Thyroid gland (tissue), 4 donors: ENCODE data around the gene DOCK1. TPM values are rescaled to one million over a fixed set of nuclear protein-coding genes. Genes with fewer than 3 reads are reported as not detected.

Source experiments
- DNase-seq, 2 donors: peaks; one replicate each; pipeline ENCODE4 v3.0.0-alpha.2; 2019
- H3K27ac ChIP-seq, 3 donors: fragments of 200-600 bp; sonication (generic); 1 replicate in 2 of 3; 2 replicates in 1 of 3; pipeline ENCODE4 v1.5.1; 2016 to 2019; ENCODE audit warnings: mild to moderate bottlenecking in 1 of 3, moderate library complexity in 1 of 3
- H3K27me3 ChIP-seq: fragments of 200-600 bp; sonication (generic); one replicate; pipeline ENCODE4 v1.5.1; 2019
- H3K36me3 ChIP-seq, 2 donors: fragments of 200-600 bp; sonication (generic); one replicate each; pipeline ENCODE4 v1.5.1; 2016 to 2019
- H3K4me1 ChIP-seq, 2 donors: fragments of 200-600 bp; sonication (generic); one replicate each; pipeline ENCODE4 v1.5.1; 2017 to 2019
- H3K4me3 ChIP-seq, 3 donors: fragments of 200-600 bp; sonication (generic); replicated peaks in 1 of 3; 1 replicate in 2 of 3; 2 replicates in 1 of 3; pipeline ENCODE4 v1.5.1; 2016; ENCODE audit warnings: mild to moderate bottlenecking in 1 of 3
- H3K9me3 ChIP-seq: fragments of 200-600 bp; sonication (generic); one replicate; pipeline ENCODE4 v1.5.1; 2017
- CTCF ChIP-seq, 6 experiments: fragments of 200-600 bp in 3 of 6; fragments of 450-650 bp in 3 of 6; sonication (generic) in 3 of 6; IDR thresholded peaks; one replicate each; pipeline ENCODE4 v1.5.1; 2016 to 2019; ENCODE audit warnings: antibody characterized with exemption in 6 of 6, mild to moderate bottlenecking in 2 of 6, inconsistent platforms in 1 of 6, moderate library complexity in 1 of 6
- POLR2A ChIP-seq, 2 donors: fragments of 450-650 bp; IDR thresholded peaks; one replicate each; pipeline ENCODE4 v1.6.1; 2017; ENCODE audit warnings: antibody characterized with exemption in 2 of 2, mild to moderate bottlenecking in 2 of 2, moderate library complexity in 1 of 2
- WGBS, 2 donors: methylation state at CpG; one replicate each; pipeline ENCODE4 v1.1.5; 2017; 5-methylcytosine and 5-hydroxymethylcytosine counted together
- intact Hi-C: fragments of 100-400 bp; cut with DNase I; formaldehyde crosslinking; loops from one replicate; pipeline ENCODE4 v1.15.1; 2023
- total RNA-seq, 4 donors: library from RNA; depleted of rRNA; stranded (reverse); fragments of >200 nt; gene quantifications; one replicate each; pipeline ENCODE4 v1.2.3, GENCODE V29; 2016

The DOCK1 gene
- total RNA-seq, 4 donors from 2014 or later, result 89.7 to 217 (median 112) TPM

- TF ChIP-seq POLR2A (IDR thresholded peaks at IDR 0.05), result no peak
- TF ChIP-seq CTCF (IDR thresholded peaks at IDR 0.05), result peak in 1 of 6 experiments; percentile 5
- intact Hi-C loops, result no loop called here
Measured at GRCh38 chr10:127196282-127197153, 291.3 kb downstream of the DOCK1 start, which contains the start of gene INSYN2A. INSYN2A (minus strand) TSS chr10:127196591; CDS start chr10:127176395, 20,196 bp downstream.

GRCh38 chr10:127197154-127197432 lies 291.9 kb downstream of the DOCK1 start:
- Histone ChIP-seq H3K4me1 (peaks cover 7 to 18% of the 10 kb centered on the region in 2 donors), H3K27ac (no peak overlapping the region), H3K9me3 (no peaks in the 10 kb centered on the region), H3K4me3 (no peak overlapping the region), H3K27me3 (no peaks in the 10 kb centered on the region), H3K36me3 (no peaks in the 10 kb centered on the region)
- no peak for DNase-seq
- TF ChIP-seq CTCF (IDR thresholded peaks at IDR 0.05) (no peak), POLR2A (IDR thresholded peaks at IDR 0.05) (no peak)
- intact Hi-C loops, result no loop called here
- WGBS, 2 donors, result 63 to 67% methylated on average over 4 to 5 of the region's 5 CpGs

More at GRCh38 chr10:127196282-127197153, 291.3 kb downstream of the DOCK1 start, which contains the start of gene INSYN2A:
- Histone ChIP-seq H3K27ac (no peak within 1 kb of the TSS), H3K4me3 (peak within 1 kb of the TSS in 1 of 3 donors; percentile 29), H3K27me3 (no peaks in the 10 kb centered on the region), H3K4me1 (peaks cover 7 to 18% of the 10 kb centered on the region in 2 donors), H3K36me3 (no peaks in the 10 kb centered on the region), H3K9me3 (no peaks in the 10 kb centered on the region)
- WGBS, 2 donors, result 5 to 7% methylated on average over 28 to 34 of the region's 81 CpGs
- DNase-seq, result peak; percentile 36 to 38

- no peak for DNase-seq
- intact Hi-C loops, result no loop called here
- H3K36me3 ChIP-seq, result no peaks in the 10 kb centered on the region
- H3K4me3 ChIP-seq, result no peak overlapping the region
- H3K9me3 ChIP-seq, result no peaks in the 10 kb centered on the region
- H3K4me1 ChIP-seq, result peaks cover 7 to 18% of the 10 kb centered on the region in 2 donors
- 96 to 97% methylated on average over 5 of the region's 5 CpGs for WGBS, 2 donors
- TF ChIP-seq CTCF (IDR thresholded peaks at IDR 0.05) (no peak), POLR2A (IDR thresholded peaks at IDR 0.05) (no peak)
- H3K27ac ChIP-seq, result no peak overlapping the region
- H3K27me3 ChIP-seq, result no peaks in the 10 kb centered on the region
Measured at GRCh38 chr10:127198307-127198706, 293.1 kb downstream of the DOCK1 start.

GRCh38 chr10:127198721-127199120 lies 293.5 kb downstream of the DOCK1 start:
- 93 to 95% methylated on average over 2 of the region's 2 CpGs for WGBS, 2 donors

More at GRCh38 chr10:127198721-127199120, 293.5 kb downstream of the DOCK1 start:
- no peak for TF ChIP-seq POLR2A (IDR thresholded peaks at IDR 0.05)
- TF ChIP-seq CTCF (IDR thresholded peaks at IDR 0.05), result no peak
- DNase-seq, result no peak
- intact Hi-C loops, result no loop called here
- Histone ChIP-seq H3K27me3 (no peaks in the 10 kb centered on the region), H3K9me3 (no peaks in the 10 kb centered on the region), H3K4me3 (no peak overlapping the region), H3K36me3 (no peaks in the 10 kb centered on the region), H3K4me1 (peaks cover 7 to 18% of the 10 kb centered on the region in 2 donors), H3K27ac (no peak overlapping the region)
